ENCODE results near the gene URAD.

DNA sequence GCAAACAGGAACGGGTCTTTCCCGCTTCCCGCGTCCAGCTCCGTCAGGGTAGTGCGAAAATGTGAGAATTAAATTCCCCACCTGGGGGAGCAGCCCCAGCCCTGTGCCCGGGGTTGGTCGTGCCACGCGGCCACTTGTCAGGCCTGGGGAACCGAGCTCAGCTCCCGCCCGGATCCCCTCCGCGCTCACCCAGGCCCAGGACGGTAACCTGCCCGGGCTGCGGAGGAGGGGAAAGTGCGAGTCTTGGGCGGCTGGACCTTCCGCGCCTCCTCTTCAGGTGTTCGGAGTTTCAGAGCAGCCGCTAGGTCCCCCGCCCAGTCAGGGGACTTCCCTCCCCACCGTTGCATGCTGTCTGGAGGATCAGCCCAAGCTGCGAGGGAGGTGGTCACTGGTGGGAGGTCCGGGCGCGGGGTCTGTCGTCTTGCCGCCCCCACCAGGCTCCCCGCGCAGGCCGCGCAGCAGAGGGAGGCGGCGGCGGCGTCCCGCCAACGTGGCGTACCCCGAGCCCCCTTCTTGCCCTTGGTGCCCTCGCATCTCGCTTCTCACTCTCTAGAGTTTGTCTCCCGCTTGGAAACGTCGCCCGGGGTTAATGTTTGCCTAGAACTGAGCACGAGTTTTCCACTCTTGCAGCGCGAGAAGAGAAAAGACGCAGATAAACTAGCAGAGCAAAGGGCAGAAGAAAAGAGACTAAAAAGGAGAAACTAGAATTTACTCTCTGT is 8.1 kb downstream of the URAD start:
- TF ChIP-seq POLR2A (IDR thresholded peaks at IDR 0.05) (no peak), EP300 (IDR thresholded peaks at IDR 0.05) (no peak), POLR2AphosphoS5 (IDR thresholded peaks at IDR 0.05) (no peak)
- TF ChIP-seq, protein P1, sequence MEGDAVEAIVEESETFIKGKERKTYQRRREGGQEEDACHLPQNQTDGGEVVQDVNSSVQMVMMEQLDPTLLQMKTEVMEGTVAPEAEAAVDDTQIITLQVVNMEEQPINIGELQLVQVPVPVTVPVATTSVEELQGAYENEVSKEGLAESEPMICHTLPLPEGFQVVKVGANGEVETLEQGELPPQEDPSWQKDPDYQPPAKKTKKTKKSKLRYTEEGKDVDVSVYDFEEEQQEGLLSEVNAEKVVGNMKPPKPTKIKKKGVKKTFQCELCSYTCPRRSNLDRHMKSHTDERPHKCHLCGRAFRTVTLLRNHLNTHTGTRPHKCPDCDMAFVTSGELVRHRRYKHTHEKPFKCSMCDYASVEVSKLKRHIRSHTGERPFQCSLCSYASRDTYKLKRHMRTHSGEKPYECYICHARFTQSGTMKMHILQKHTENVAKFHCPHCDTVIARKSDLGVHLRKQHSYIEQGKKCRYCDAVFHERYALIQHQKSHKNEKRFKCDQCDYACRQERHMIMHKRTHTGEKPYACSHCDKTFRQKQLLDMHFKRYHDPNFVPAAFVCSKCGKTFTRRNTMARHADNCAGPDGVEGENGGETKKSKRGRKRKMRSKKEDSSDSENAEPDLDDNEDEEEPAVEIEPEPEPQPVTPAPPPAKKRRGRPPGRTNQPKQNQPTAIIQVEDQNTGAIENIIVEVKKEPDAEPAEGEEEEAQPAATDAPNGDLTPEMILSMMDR (IDR thresholded peaks at IDR 0.05): no peak
